GM10847 (cell line): ENCODE measurements around the gene PSEN2.

Experiments used
- POLR2A ChIP-seq: IDR thresholded peaks from 2 replicates; pipeline ENCODE4 v1.6.1; 2011; ENCODE audit not compliant: insufficient read length; ENCODE audit errors: extremely low read depth

The PSEN2 gene

GRCh38 chr1:226881515-226882185 lies 11.2 kb downstream of the PSEN2 start:
- no peak for TF ChIP-seq POLR2A

DNA sequence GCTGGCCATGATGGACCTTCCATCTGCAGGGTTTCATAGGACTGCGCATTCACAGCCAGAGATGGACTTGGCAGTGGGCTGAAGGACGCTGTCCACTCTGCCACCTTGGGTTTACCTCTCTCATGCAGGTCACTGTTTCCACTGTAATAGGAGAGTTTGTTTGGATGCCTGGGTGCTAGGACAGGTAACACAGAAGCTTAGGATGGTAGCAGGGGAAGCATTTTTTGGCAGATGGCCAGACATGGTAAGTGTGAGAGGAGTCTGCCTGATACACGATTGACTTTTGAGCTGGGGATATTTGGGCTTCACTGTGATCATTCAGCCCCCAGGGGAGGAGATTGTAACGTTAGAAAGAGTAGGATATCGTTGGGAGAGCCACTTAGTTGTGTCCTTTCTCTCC lies 11.8 kb downstream of the PSEN2 start:
- TF ChIP-seq POLR2A: no peak

GRCh38 chr1:226882631-226883409 lies 12.4 kb downstream of the PSEN2 start:
- no peak for TF ChIP-seq POLR2A

GRCh38 chr1:226883630-226884029 lies 13.2 kb downstream of the PSEN2 start:
- TF ChIP-seq POLR2A: no peak

GRCh38 chr1:226884116-226884625 lies 13.8 kb downstream of the PSEN2 start:
- TF ChIP-seq POLR2A: no peak

DNA sequence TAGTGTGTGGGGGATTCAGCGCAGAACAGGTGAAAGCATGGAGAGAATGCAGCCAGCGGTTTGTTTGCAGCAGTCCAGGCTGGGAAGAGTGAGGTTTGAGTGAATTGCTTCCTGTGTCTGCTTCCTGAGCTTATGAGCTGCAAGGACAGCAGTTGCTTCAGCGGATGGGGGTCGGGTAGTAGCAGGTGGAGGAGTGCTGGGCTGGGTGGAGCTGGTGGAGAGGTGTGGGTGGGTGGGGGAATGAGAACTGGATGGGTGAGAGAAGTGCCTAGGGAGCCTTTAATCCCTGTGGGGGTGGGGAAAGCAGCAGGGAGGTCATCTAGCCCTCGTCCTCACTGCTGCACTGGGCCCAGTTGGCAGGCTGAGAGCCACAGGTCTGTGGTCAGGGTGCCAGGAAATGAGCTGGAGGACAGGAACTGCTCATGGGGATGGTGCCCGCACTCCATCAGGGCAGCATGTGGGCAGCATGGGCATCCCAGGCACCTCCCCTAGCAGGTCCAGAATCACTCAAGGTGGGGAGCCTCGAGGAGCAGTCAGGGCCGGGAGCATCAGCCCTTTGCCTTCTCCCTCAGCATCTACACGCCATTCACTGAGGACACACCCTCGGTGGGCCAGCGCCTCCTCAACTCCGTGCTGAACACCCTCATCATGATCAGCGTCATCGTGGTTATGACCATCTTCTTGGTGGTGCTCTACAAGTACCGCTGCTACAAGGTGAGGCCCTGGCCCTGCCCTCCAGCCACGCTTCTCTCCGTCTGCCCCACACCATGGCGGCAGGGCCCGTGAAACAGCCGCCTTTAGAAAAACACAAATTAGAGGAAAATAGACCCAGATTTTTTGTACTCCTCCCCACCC lies 14.8 kb downstream of the PSEN2 start:
- TF ChIP-seq POLR2A: no peak

DNA sequence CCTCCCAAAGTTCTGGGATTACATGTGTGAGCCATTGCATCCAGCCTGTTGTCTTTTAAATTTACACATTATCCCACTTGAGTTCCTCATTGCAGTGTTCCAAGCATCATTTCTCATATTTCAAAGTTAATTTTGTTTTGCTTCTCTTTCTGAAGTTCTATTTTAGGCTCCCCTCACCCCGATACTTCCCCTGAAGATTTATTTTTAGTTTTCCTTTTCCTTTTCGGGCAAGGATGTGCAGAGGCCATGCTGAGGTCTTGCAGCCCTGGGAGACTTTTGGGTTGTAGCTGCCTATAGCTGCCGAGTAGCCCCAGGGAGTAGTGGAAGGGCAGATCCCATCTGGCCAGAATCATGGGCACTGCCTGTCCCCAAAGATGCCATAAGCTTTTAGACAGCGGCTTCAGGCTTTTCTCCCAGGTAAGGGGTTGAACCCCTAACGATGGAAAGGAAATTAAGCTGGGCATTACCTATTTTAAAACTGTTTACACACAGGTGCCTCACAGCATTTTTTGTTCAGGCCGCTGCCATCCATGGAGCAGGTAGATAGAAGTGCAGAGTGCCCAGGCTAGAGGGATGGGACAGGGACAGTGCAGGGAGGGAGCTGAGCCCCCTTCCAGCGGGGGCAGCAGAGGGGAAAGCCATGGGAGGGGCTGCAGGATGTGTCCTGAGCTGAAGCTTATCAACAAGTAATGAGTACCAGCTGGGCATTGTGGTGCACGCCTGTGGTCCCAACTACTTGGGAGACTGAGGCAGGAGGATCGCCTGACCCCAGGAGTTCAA lies 15.9 kb downstream of the PSEN2 start:
- TF ChIP-seq POLR2A: no peak

- no peak for TF ChIP-seq POLR2A
These were observed 16.6 kb downstream of the PSEN2 start for GRCh38 chr1:226887006-226887405.

- no peak for TF ChIP-seq POLR2A
These were observed 17.6 kb downstream of the PSEN2 start for GRCh38 chr1:226888021-226888420.

GRCh38 chr1:226888816-226889215 lies 18.4 kb downstream of the PSEN2 start:
- no peak for TF ChIP-seq POLR2A

DNA sequence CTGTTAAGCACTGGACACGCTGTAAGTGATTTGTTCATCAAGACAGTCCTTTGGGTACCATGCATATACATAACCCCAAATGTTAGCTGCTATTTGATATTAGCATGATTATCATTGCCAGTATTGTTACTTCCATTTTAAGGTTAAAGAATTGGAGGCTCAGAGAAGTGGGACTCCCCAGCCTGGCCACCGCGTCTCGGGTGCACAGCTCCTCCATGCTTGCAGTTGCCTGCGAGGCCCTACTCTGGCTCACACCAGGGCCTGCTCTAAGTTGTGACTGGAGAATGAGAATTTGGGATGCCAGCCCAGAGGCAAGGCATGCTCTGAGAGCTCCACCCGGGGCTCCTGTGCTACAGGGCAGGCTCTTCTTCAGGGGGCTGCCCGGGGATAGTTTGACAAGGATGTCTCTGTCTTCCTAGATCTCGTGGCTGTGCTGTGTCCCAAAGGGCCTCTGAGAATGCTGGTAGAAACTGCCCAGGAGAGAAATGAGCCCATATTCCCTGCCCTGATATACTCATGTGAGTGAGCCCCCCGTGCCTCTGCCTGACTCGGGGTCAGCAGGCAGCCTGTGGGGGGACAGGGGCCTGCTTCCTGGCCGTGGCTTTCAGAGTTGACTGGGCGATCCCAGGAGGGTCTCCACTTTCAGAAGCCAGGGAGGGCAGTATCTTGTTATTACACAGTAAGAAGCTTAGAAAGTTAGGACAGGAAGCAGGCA lies 19.4 kb downstream of the PSEN2 start:
- no peak for TF ChIP-seq POLR2A

GRCh38 chr1:226890331-226891108 lies 20.1 kb downstream of the PSEN2 start:
- no peak for TF ChIP-seq POLR2A

DNA sequence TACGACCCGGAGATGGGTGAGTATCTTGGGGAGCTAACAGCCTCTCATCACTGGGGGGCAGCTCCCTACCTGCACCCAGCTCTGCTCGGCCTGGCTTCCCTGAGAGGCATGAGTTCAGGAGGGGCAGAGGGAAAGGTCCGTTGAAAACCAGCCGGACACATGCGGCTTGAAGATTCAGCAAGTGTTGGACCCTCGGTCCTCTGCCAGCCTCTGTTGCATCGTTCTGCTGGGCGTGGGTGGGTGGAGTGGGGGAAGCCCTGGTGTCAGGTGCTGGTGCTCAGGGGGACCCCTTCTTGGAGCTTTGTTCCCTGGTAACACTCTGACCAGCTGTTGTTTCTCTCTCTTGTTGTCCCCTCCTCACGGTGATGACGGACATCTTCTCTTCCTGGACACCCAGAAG lies 20.9 kb downstream of the PSEN2 start:
- TF ChIP-seq POLR2A: no peak
